Stomach smooth muscle (tissue), 2 donors: ENCODE results near the gene NBPF3.

Experiments
- H3K27ac ChIP-seq: one replicate; pipeline ENCODE4 v1.7.0; 2013; ENCODE audit warnings: mild to moderate bottlenecking, low read length, inconsistent platforms
- H3K27me3 ChIP-seq, 2 donors: one replicate each; pipeline ENCODE4 v1.7.0; 2013; ENCODE audit warnings: low read length in 2 of 2; ENCODE audit not compliant: insufficient read depth in 2 of 2, control insufficient read depth in 1 of 2
- H3K36me3 ChIP-seq, 2 donors: one replicate each; pipeline ENCODE4 v1.7.0; 2013; ENCODE audit warnings: low read length in 2 of 2; ENCODE audit not compliant: control insufficient read depth in 2 of 2, insufficient read depth in 2 of 2
- H3K4me1 ChIP-seq: one replicate; pipeline ENCODE4 v1.7.0; 2013; ENCODE audit warnings: low read length; ENCODE audit not compliant: control insufficient read depth, insufficient read depth
- H3K4me3 ChIP-seq, 2 donors: one replicate each; pipeline ENCODE4 v1.7.0; 2013; ENCODE audit warnings: low read length in 2 of 2
- H3K9ac ChIP-seq, 2 donors: one replicate each; pipeline ENCODE4 v1.7.0; 2013; ENCODE audit warnings: low read length in 2 of 2, mild to moderate bottlenecking in 1 of 2
- H3K9me3 ChIP-seq, 2 donors: one replicate each; pipeline ENCODE4 v1.7.0; 2013; ENCODE audit warnings: low read length in 2 of 2; ENCODE audit not compliant: control insufficient read depth in 2 of 2
- donor health status: healthy.
- donor health status: Pancreatic carcinoma.

The NBPF3 gene

DNA sequence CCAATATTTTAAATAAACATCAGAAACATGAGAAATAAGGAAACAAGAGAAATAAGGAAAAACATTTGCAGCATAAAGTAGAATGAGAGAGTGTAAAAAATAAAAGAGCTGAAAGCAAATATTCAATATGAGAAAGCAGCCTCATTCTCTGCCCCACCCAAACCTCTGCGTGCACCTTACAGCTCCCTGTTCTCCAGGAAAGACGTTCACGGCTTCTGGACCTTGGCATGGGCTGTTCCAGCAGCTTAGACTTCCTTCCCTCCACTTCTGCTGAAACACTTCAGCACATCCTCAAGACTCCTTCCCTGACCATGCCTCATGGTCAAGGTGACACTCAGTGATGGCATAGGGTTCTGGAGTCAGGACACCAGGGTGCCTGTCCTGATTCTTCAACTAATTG, 92.6 kb downstream of the NBPF3 start:
- H3K27me3 ChIP-seq = peaks cover 10 to 14% of the 10 kb centered on the region in 2 donors
- no peak overlapping the region for H3K27ac ChIP-seq
- no peaks in the 10 kb centered on the region for H3K4me1 ChIP-seq
- H3K4me3 ChIP-seq = no peak overlapping the region
- H3K36me3 ChIP-seq = no peaks in the 10 kb centered on the region
- no peaks in the 10 kb centered on the region for H3K9me3 ChIP-seq
- H3K9ac ChIP-seq = no peak overlapping the region

DNA sequence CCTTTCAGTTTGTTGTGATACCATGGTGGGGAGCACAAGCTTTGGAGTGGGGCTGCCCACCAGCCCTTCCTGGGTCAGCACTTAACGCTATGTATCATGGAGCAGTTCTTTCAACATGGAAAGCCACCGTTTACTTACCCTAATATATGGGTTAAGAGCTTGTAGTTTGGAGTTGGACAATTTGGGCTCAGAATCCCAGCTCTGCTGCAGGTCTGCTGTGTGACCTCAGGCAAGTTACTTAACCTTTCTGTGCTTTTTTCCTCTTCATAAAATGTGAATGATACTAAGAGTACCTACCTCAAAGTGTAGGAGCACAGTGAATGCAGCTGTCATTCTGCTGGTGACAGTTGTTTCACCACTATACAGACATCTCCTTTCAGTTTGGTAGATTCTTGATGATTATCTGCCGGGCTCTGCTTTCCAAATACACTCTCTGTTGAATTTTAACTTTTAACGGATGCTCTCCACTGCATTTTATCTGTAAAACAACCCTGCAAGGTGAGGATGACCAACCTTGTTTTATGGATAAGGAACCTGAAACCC, 93.1 kb downstream of the NBPF3 start:
- H3K27me3 ChIP-seq = peaks cover 13 to 16% of the 10 kb centered on the region in 2 donors
- H3K9ac ChIP-seq = no peak overlapping the region
- H3K9me3 ChIP-seq = no peaks in the 10 kb centered on the region
- no peak overlapping the region for H3K27ac ChIP-seq
- H3K4me1 ChIP-seq = no peaks in the 10 kb centered on the region
- no peaks in the 10 kb centered on the region for H3K36me3 ChIP-seq
- H3K4me3 ChIP-seq = no peak overlapping the region

DNA sequence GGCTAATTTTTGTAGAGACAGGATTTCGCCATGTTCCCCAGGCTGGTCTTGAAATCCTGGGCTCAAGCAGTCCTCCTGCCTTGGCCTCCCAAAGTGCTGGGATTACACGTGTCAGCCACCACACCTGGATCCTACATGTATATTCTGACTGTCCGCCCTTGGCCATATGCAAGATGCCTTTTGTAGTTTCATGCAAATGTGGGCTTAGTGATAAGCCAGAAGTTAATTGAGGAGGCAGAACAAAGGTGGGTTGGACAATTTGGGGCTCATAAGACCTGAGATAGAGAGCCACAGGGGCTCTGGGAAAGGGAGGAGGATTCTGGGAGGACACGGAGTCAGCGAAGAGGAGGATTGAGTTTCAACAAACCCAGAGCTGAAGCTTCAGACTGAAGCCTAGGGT, 94.2 kb downstream of the NBPF3 start:
- no peaks in the 10 kb centered on the region for H3K4me1 ChIP-seq
- H3K36me3 ChIP-seq = no peaks in the 10 kb centered on the region
- peaks cover 16 to 18% of the 10 kb centered on the region in 2 donors for H3K27me3 ChIP-seq
- H3K4me3 ChIP-seq = no peak overlapping the region
- no peaks in the 10 kb centered on the region for H3K9me3 ChIP-seq
- H3K9ac ChIP-seq = no peak overlapping the region
- no peak overlapping the region for H3K27ac ChIP-seq
